GM12878 (cell line): ENCODE measurements around the gene SNX30. TPM values are rescaled to one million over a fixed set of nuclear protein-coding genes. Genes with fewer than 3 reads are reported as not detected.

Experiments
- ATAC-seq: fragments of 200-7000 bp; cut with Tn5 transposase; 3 replicates; pipeline ENCODE4 v1.9.1; 2020; ENCODE audit warnings: mild to moderate bottlenecking, moderate library complexity
- BruUV-seq: library from RNA; stranded (reverse); fragments of 400-500 nt; replicated peaks from 2 replicates; lab custom pipeline; 2021; lab: Mats Ljungman, UMichigan
- CTCF ChIA-PET: fragments of 300-600 bp; sonication (Branson Sonifier 250); formaldehyde crosslinking; extraction: SDS; loops from one replicate; lab custom pipeline; 2021; ENCODE audit warnings: inconsistent platforms; lab: Yijun Ruan, JAX
- POLR2A ChIA-PET: fragments of 350-600 bp; formaldehyde crosslinking; extraction: SDS; loops from one replicate; lab custom pipeline; 2021; ENCODE audit warnings: inconsistent platforms; lab: Charles Lee
- RAD21 ChIA-PET: fragments of 300-600 bp; sonication (Branson Sonifier 250); formaldehyde crosslinking; loops from one replicate; lab custom pipeline; 2023; ENCODE audit warnings: antibody characterized with exemption; ENCODE audit not compliant: unreplicated experiment; lab: Charles Lee
- SMC1A ChIA-PET: fragments of 300-600 bp; sonication (Branson Sonifier 250); formaldehyde crosslinking; loops from one replicate; lab custom pipeline; 2023; ENCODE audit not compliant: unreplicated experiment, uncharacterized antibody; lab: Charles Lee
- DNase-seq: peaks from one replicate; pipeline ENCODE4 v3.0.0-alpha.2; 2011; ENCODE audit warnings: low read depth, low spot score
- FAIRE-seq: peaks from 3 replicates; lab custom pipeline; 2011; peaks lifted over from hg19 to GRCh38; lab: Jason Lieb, UNC
- H2AFZ ChIP-seq: 2 replicates; pipeline ENCODE4 v1.6.0; 2011; ENCODE audit warnings: low read depth, low read length, control low read depth; ENCODE audit not compliant: control insufficient read depth
- H3K27ac ChIP-seq: 2 replicates; pipeline ENCODE4 v1.5.1; 2011; ENCODE audit warnings: control low read depth; ENCODE audit not compliant: control insufficient read depth, insufficient read depth
- H3K27me3 ChIP-seq, 2 experiments: replicated peaks in 1 of 2; 2 replicates each; pipeline versions ENCODE4 v1.6.0 to v1.6.1; 2011; ENCODE audit warnings: low read length in 1 of 2; ENCODE audit not compliant: control insufficient read depth in 2 of 2, insufficient read depth in 2 of 2
- H3K36me3 ChIP-seq, 2 experiments: 2 replicates each; pipeline ENCODE4 v1.5.1; 2011; ENCODE audit warnings: low read length in 1 of 2; ENCODE audit not compliant: control insufficient read depth in 2 of 2, insufficient read depth in 2 of 2
- H3K4me1 ChIP-seq: 2 replicates; pipeline ENCODE4 v1.6.1; 2011; ENCODE audit warnings: mild to moderate bottlenecking, low read length, moderate library complexity, mixed read lengths; ENCODE audit not compliant: control insufficient read depth, insufficient read depth
- H3K4me2 ChIP-seq: 2 replicates; pipeline ENCODE4 v1.6.0; 2011; ENCODE audit warnings: control low read depth; ENCODE audit not compliant: control insufficient read depth, insufficient read depth
- H3K4me3 ChIP-seq: fragments of 200-600 bp; sonication (generic); 2 replicates; pipeline ENCODE4 v1.5.1; 2016
- H3K79me2 ChIP-seq: 2 replicates; pipeline ENCODE4 v1.6.0; 2011; ENCODE audit warnings: low read length; ENCODE audit not compliant: control insufficient read depth, insufficient read depth
- H3K9ac ChIP-seq: 2 replicates; pipeline ENCODE4 v1.8.0; 2011; ENCODE audit warnings: low read length, control low read depth, mixed read lengths; ENCODE audit not compliant: control insufficient read depth, insufficient read depth
- H3K9me3 ChIP-seq: replicated peaks from 3 replicates; pipeline ENCODE4 v1.5.1; 2011; ENCODE audit warnings: mild to moderate bottlenecking, low read length; ENCODE audit not compliant: control insufficient read depth, insufficient read depth
- H4K20me1 ChIP-seq: 2 replicates; pipeline ENCODE4 v1.6.0; 2011; ENCODE audit not compliant: control insufficient read depth, insufficient read depth
- PBX3 ChIP-seq: IDR thresholded peaks from 2 replicates; pipeline ENCODE4 v1.6.1; 2011; ENCODE audit warnings: mild to moderate bottlenecking, low read depth, low read length, moderate library complexity; ENCODE audit not compliant: insufficient replicate concordance
- RAD51 ChIP-seq: fragments of 450-650 bp; IDR thresholded peaks from 2 replicates; pipeline ENCODE4 v1.6.1; 2016; ENCODE audit warnings: moderate library complexity, mild to moderate bottlenecking, inconsistent platforms
- WGBS: methylation state at CpG from one replicate; pipeline ENCODE4 v1.1.6; 2016; ENCODE audit warnings: low lambda C conversion rate; ENCODE audit not compliant: insufficient replicate concordance, insufficient coverage; ENCODE audit errors: missing lambda C conversion rate; 5-methylcytosine and 5-hydroxymethylcytosine counted together
- in situ Hi-C: fragments of 300-500 bp; cut with MboI; formaldehyde crosslinking; loops from 9 replicates; pipeline ENCODE4 v1.14.3; 2018; ENCODE audit warnings: mixed read lengths
- intact Hi-C: fragments of 100-400 bp; cut with micrococcal nuclease; formaldehyde crosslinking; loops from one replicate; pipeline ENCODE4 v1.14.2; 2022; ENCODE audit not compliant: unreplicated experiment
- polyA plus RNA-seq, 11 experiments: library from polyadenylated mRNA; depleted of rRNA in 4 of 11; unstranded in 6 of 11; stranded (reverse) in 5 of 11; fragments of >200 nt; fragmentation: Nextera tagmentation in 4 of 11; fragmentation: Illumina TruSeq in 1 of 11; extraction: Ambion mirVana in 4 of 11; extraction: Trizol in 1 of 11; gene quantifications; 1 replicate in 1 of 11; 2 replicates in 10 of 11; pipeline versions ENCODE4 v1.2.1 to v1.2.3, GENCODE V29; 2011 to 2016; ENCODE audit warnings: inconsistent platforms in 2 of 11, missing spikeins in 2 of 11, low read depth in 1 of 11
- total RNA-seq, 4 experiments: library from RNA; depleted of rRNA in 3 of 4; stranded (reverse); fragments of >200 nt in 3 of 4; fragmentation: Illumina TruSeq in 1 of 4; extraction: Trizol in 1 of 4; gene quantifications; 2 replicates each; pipeline versions ENCODE4 v1.2.1 to v1.2.3, GENCODE V29; 2013 to 2021
- TF ChIP-seq, protein P1 (sequence below): fragments of 450-650 bp; IDR thresholded peaks from 2 replicates; pipeline ENCODE4 v1.6.1; 2016; ENCODE audit warnings: mild to moderate bottlenecking, moderate library complexity, borderline replicate concordance

Gene SNX30
- total and polyA plus RNA-seq, 10 of the 15 experiments (the other 5 are each of a cell fraction or from before 2014, with no cell fraction given) = 0.53 to 4.0 (median 1.5) TPM

DNA sequence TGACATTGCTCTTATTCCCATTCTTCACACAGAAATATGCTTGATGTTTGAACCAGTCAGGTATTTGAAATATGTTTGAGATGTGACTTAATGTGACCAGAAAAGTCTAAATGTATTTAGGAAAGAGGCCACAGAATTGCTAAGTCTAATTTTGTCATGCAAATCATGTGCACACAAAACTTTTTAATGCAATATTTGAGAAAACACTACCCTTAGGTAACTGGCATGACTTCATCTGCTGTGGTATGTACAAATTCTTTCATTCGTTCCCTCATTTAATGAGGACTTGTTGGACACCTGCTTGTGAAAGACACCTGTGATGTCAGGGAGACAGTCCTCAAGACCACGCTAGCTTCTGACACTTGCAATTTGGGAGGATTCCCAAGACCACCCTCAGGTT, 161.2 kb downstream of the SNX30 start:
- TF ChIP-seq, protein P1, sequence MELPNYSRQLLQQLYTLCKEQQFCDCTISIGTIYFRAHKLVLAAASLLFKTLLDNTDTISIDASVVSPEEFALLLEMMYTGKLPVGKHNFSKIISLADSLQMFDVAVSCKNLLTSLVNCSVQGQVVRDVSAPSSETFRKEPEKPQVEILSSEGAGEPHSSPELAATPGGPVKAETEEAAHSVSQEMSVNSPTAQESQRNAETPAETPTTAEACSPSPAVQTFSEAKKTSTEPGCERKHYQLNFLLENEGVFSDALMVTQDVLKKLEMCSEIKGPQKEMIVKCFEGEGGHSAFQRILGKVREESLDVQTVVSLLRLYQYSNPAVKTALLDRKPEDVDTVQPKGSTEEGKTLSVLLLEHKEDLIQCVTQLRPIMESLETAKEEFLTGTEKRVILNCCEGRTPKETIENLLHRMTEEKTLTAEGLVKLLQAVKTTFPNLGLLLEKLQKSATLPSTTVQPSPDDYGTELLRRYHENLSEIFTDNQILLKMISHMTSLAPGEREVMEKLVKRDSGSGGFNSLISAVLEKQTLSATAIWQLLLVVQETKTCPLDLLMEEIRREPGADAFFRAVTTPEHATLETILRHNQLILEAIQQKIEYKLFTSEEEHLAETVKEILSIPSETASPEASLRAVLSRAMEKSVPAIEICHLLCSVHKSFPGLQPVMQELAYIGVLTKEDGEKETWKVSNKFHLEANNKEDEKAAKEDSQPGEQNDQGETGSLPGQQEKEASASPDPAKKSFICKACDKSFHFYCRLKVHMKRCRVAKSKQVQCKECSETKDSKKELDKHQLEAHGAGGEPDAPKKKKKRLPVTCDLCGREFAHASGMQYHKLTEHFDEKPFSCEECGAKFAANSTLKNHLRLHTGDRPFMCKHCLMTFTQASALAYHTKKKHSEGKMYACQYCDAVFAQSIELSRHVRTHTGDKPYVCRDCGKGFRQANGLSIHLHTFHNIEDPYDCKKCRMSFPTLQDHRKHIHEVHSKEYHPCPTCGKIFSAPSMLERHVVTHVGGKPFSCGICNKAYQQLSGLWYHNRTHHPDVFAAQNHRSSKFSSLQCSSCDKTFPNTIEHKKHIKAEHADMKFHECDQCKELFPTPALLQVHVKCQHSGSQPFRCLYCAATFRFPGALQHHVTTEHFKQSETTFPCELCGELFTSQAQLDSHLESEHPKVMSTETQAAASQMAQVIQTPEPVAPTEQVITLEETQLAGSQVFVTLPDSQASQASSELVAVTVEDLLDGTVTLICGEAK = no peak
- TF ChIP-seq RAD51 = no peak
- no peak for TF ChIP-seq PBX3
- no peaks in the 10 kb centered on the region for H4K20me1 ChIP-seq
- no TSS peak for BruUV-seq
- ChIA-PET RAD21 (no interaction called here), SMC1A (no interaction called here), POLR2A (no interaction called here), CTCF (interaction anchor here (4.7 kb wide), 1 partner anchor 9 kb away, joined by 16 read pairs; no protein-coding TSS in a partner anchor)
- H3K4me2 ChIP-seq = no peak overlapping the region
- H3K4me3 ChIP-seq = no peak overlapping the region
- in situ Hi-C loops (no loop called here), intact Hi-C loops (no loop called here)
- H3K9ac ChIP-seq = no peak overlapping the region
- H3K27ac ChIP-seq = no peak overlapping the region
- H2AFZ ChIP-seq = no peak overlapping the region
- H3K4me1 ChIP-seq = no peaks in the 10 kb centered on the region
- no peaks in the 10 kb centered on the region; the same call in 2 of the 3 replicates for H3K9me3 ChIP-seq
- FAIRE-seq (no peak), ATAC-seq (no peak), DNase-seq (no peak)
- WGBS = 14% methylated on average over 2 of the region's 2 CpGs
- H3K27me3 ChIP-seq = no peaks in the 10 kb centered on the region; a peak in 1 of 4 replicates
- no peaks in the 10 kb centered on the region for H3K36me3 ChIP-seq
- no peaks in the 10 kb centered on the region for H3K79me2 ChIP-seq
